HG02870 (cell line): ENCODE measurements around the gene CDON.

Source experiments
- ATAC-seq: cut with Tn5 transposase; IDR thresholded peaks from one replicate; pipeline ENCODE4 v1.9.1; 2021; ENCODE audit warnings: mild to moderate bottlenecking, moderate library complexity; ENCODE audit not compliant: unreplicated experiment

CDON gene

GRCh38 chr11:125959511-125959910 lies 103.2 kb downstream of the CDON start:
- ATAC-seq, result no peak

- no peak for ATAC-seq
Measured at GRCh38 chr11:125958872-125959400, 103.7 kb downstream of the CDON start.

GRCh38 chr11:125957618-125958332 lies 104.9 kb downstream of the CDON start:
- no peak for ATAC-seq

GRCh38 chr11:125956391-125957134 lies 106.1 kb downstream of the CDON start:
- no peak for ATAC-seq

- no peak for ATAC-seq
Measured at GRCh38 chr11:125955856-125956255, 106.8 kb downstream of the CDON start.

- ATAC-seq, result no peak
Measured at GRCh38 chr11:125954945-125955640, 107.6 kb downstream of the CDON start.

- ATAC-seq, result no peak
Measured at GRCh38 chr11:125954123-125954944, 108.3 kb downstream of the CDON start.

GRCh38 chr11:125953401-125953935 lies 109.2 kb downstream of the CDON start:
- ATAC-seq, result no peak

GRCh38 chr11:125952973-125953372 lies 109.7 kb downstream of the CDON start:
- no peak for ATAC-seq

- no peak for ATAC-seq
Measured at GRCh38 chr11:125952559-125952958, 110.1 kb downstream of the CDON start.

- no peak for ATAC-seq
Measured at GRCh38 chr11:125951731-125952130, 110.9 kb downstream of the CDON start.

- ATAC-seq, result no peak
Measured at GRCh38 chr11:125950696-125951651, 111.7 kb downstream of the CDON start.

- no peak for ATAC-seq
Measured at GRCh38 chr11:125950178-125950490, 112.5 kb downstream of the CDON start.

GRCh38 chr11:125949271-125950177 lies 113.1 kb downstream of the CDON start:
- ATAC-seq, result no peak

GRCh38 chr11:125948278-125949051 lies 114.2 kb downstream of the CDON start:
- no peak for ATAC-seq

GRCh38 chr11:125947419-125948277 lies 115.0 kb downstream of the CDON start:
- ATAC-seq, result no peak
